Immature natural killer cell (primary cell): ENCODE measurements around the gene NT5DC2. TPM values are rescaled to one million over a fixed set of nuclear protein-coding genes. Genes with fewer than 3 reads are reported as not detected.

ENCODE experiments used
- DNase-seq, 3 donors: peaks; one replicate each; pipeline ENCODE4 v3.0.0; 2022; ENCODE audit warnings: mixed read lengths in 1 of 3
- H3K27ac Mint-ChIP-seq, 6 donors: one replicate each; pipeline ENCODE4 v1.8.0; 2020; ENCODE audit warnings: mixed read lengths in 6 of 6, mild to moderate bottlenecking in 5 of 6, inconsistent platforms in 4 of 6, moderate library complexity in 3 of 6
- H3K27me3 Mint-ChIP-seq, 3 donors: one replicate each; pipeline ENCODE4 v1.8.0; 2020 to 2021; ENCODE audit warnings: low read depth in 3 of 3, mild to moderate bottlenecking in 3 of 3, mixed read lengths in 3 of 3, moderate library complexity in 3 of 3, inconsistent platforms in 1 of 3
- H3K36me3 Mint-ChIP-seq, 3 donors: one replicate each; pipeline ENCODE4 v1.8.0; 2020; ENCODE audit warnings: mixed read lengths in 3 of 3, inconsistent platforms in 2 of 3, mild to moderate bottlenecking in 2 of 3
- H3K4me1 Mint-ChIP-seq, 2 donors: one replicate each; pipeline ENCODE4 v1.8.0; 2020; ENCODE audit warnings: inconsistent platforms in 2 of 2, mild to moderate bottlenecking in 2 of 2, mixed read lengths in 2 of 2, moderate library complexity in 1 of 2
- H3K4me3 Mint-ChIP-seq, 5 donors: one replicate each; pipeline ENCODE4 v1.8.0; 2020; ENCODE audit warnings: mild to moderate bottlenecking in 5 of 5, mixed read lengths in 5 of 5, inconsistent platforms in 3 of 5, moderate library complexity in 3 of 5
- H3K9me3 Mint-ChIP-seq, 6 donors: one replicate each; pipeline ENCODE4 v1.8.0; 2020; ENCODE audit warnings: mild to moderate bottlenecking in 6 of 6, mixed read lengths in 6 of 6, inconsistent platforms in 4 of 6, moderate library complexity in 3 of 6
- polyA plus RNA-seq, 3 donors: library from polyadenylated mRNA; unstranded; fragments of 300-500 nt; fragmentation: Illumina TruSeq; gene quantifications; one replicate each; pipeline ENCODE4 v1.2.3, GENCODE V29; 2021

Gene NT5DC2
- polyA plus RNA-seq, 3 donors from 2014 or later = 0.26 to 0.53 TPM; not detected in 1

- no peaks in the 10 kb centered on the region for H3K9me3 Mint-ChIP-seq
- DNase-seq = no peak
- H3K27ac Mint-ChIP-seq = peak overlapping the region in 1 of 6 donors; percentile 28
- no peak overlapping the region for H3K4me3 Mint-ChIP-seq
- peaks cover 0 to 3% (median 1%) of the 10 kb centered on the region in 3 donors for H3K27me3 Mint-ChIP-seq
- no peaks in the 10 kb centered on the region for H3K36me3 Mint-ChIP-seq
- no peaks in the 10 kb centered on the region for H3K4me1 Mint-ChIP-seq
Measured at GRCh38 chr3:52525680-52526561, 7.7 kb downstream of the NT5DC2 start.

- H3K27me3 Mint-ChIP-seq = peaks cover 0 to 3% (median 1%) of the 10 kb centered on the region in 3 donors
- no peak overlapping the region for H3K4me3 Mint-ChIP-seq
- no peak overlapping the region for H3K27ac Mint-ChIP-seq
- no peaks in the 10 kb centered on the region for H3K36me3 Mint-ChIP-seq
- H3K9me3 Mint-ChIP-seq = no peaks in the 10 kb centered on the region
- no peak for DNase-seq
- H3K4me1 Mint-ChIP-seq = no peaks in the 10 kb centered on the region
Measured at GRCh38 chr3:52524752-52525679, 8.6 kb downstream of the NT5DC2 start.

- Mint-ChIP-seq H3K27ac (no peak overlapping the region), H3K4me3 (no peak overlapping the region)
Measured at GRCh38 chr3:52524258-52524751, 9.4 kb downstream of the NT5DC2 start.

GRCh38 chr3:52523386-52524257 is 10.0 kb downstream of the NT5DC2 start:
- Mint-ChIP-seq H3K9me3 (no peaks in the 10 kb centered on the region), H3K27me3 (peaks cover 0 to 3% (median 1%) of the 10 kb centered on the region in 3 donors), H3K27ac (no peak overlapping the region)

More at GRCh38 chr3:52524258-52524751, 9.4 kb downstream of the NT5DC2 start:
- H3K36me3 Mint-ChIP-seq = no peaks in the 10 kb centered on the region
- H3K9me3 Mint-ChIP-seq = no peaks in the 10 kb centered on the region
- peaks cover 0 to 3% (median 1%) of the 10 kb centered on the region in 3 donors for H3K27me3 Mint-ChIP-seq
- DNase-seq = no peak
- H3K4me1 Mint-ChIP-seq = no peaks in the 10 kb centered on the region

GRCh38 chr3:52522651-52523251 is 10.9 kb downstream of the NT5DC2 start:
- H3K4me3 Mint-ChIP-seq = no peak overlapping the region
- H3K36me3 Mint-ChIP-seq = no peaks in the 10 kb centered on the region
- H3K4me1 Mint-ChIP-seq = no peaks in the 10 kb centered on the region
- H3K9me3 Mint-ChIP-seq = no peaks in the 10 kb centered on the region
- DNase-seq = no peak
- H3K27ac Mint-ChIP-seq = no peak overlapping the region
- H3K27me3 Mint-ChIP-seq = peaks cover 0 to 3% (median 1%) of the 10 kb centered on the region in 3 donors

More at GRCh38 chr3:52523386-52524257, 10.0 kb downstream of the NT5DC2 start:
- Mint-ChIP-seq H3K36me3 (no peaks in the 10 kb centered on the region), H3K4me3 (no peak overlapping the region), H3K4me1 (no peaks in the 10 kb centered on the region)
- no peak for DNase-seq

GRCh38 chr3:52521881-52522650 is 11.6 kb downstream of the NT5DC2 start:
- no peaks in the 10 kb centered on the region for H3K4me1 Mint-ChIP-seq
- H3K27ac Mint-ChIP-seq = no peak overlapping the region
- no peaks in the 10 kb centered on the region for H3K9me3 Mint-ChIP-seq
- H3K36me3 Mint-ChIP-seq = no peaks in the 10 kb centered on the region
- H3K4me3 Mint-ChIP-seq = no peak overlapping the region
- no peak for DNase-seq
- H3K27me3 Mint-ChIP-seq = peaks cover 0 to 3% (median 1%) of the 10 kb centered on the region in 3 donors

GRCh38 chr3:52521488-52521824 is 12.2 kb downstream of the NT5DC2 start:
- Mint-ChIP-seq H3K36me3 (no peaks in the 10 kb centered on the region), H3K4me1 (no peaks in the 10 kb centered on the region), H3K9me3 (no peaks in the 10 kb centered on the region), H3K27me3 (peaks cover 0 to 1% (median 1%) of the 10 kb centered on the region in 3 donors), H3K4me3 (no peak overlapping the region), H3K27ac (no peak overlapping the region)
- no peak for DNase-seq

GRCh38 chr3:52520716-52521487 is 12.8 kb downstream of the NT5DC2 start:
- no peak for DNase-seq
- Mint-ChIP-seq H3K4me3 (no peak overlapping the region), H3K9me3 (no peaks in the 10 kb centered on the region), H3K27me3 (peaks cover 0 to 1% (median 1%) of the 10 kb centered on the region in 3 donors), H3K4me1 (no peaks in the 10 kb centered on the region), H3K27ac (no peak overlapping the region), H3K36me3 (no peaks in the 10 kb centered on the region)

- H3K27me3 Mint-ChIP-seq = peaks cover 0 to 1% (median 0%) of the 10 kb centered on the region in 3 donors
- H3K4me3 Mint-ChIP-seq = no peak overlapping the region
- no peaks in the 10 kb centered on the region for H3K36me3 Mint-ChIP-seq
Measured at GRCh38 chr3:52520141-52520667, 13.5 kb downstream of the NT5DC2 start.

GRCh38 chr3:52519445-52520140 is 14.1 kb downstream of the NT5DC2 start:
- no peaks in the 10 kb centered on the region for H3K9me3 Mint-ChIP-seq

More at GRCh38 chr3:52520141-52520667, 13.5 kb downstream of the NT5DC2 start:
- H3K4me1 Mint-ChIP-seq = no peaks in the 10 kb centered on the region
- no peak for DNase-seq
- no peaks in the 10 kb centered on the region for H3K9me3 Mint-ChIP-seq
- no peak overlapping the region for H3K27ac Mint-ChIP-seq

More at GRCh38 chr3:52519445-52520140, 14.1 kb downstream of the NT5DC2 start:
- no peak overlapping the region for H3K4me3 Mint-ChIP-seq
- no peak for DNase-seq
- no peak overlapping the region for H3K27ac Mint-ChIP-seq
- H3K36me3 Mint-ChIP-seq = no peaks in the 10 kb centered on the region
- no peaks in the 10 kb centered on the region for H3K4me1 Mint-ChIP-seq
- peaks cover 0 to 1% (median 0%) of the 10 kb centered on the region in 3 donors for H3K27me3 Mint-ChIP-seq
